ENCODE measurements around the gene DCLRE1A.

Gene DCLRE1A

DNA sequence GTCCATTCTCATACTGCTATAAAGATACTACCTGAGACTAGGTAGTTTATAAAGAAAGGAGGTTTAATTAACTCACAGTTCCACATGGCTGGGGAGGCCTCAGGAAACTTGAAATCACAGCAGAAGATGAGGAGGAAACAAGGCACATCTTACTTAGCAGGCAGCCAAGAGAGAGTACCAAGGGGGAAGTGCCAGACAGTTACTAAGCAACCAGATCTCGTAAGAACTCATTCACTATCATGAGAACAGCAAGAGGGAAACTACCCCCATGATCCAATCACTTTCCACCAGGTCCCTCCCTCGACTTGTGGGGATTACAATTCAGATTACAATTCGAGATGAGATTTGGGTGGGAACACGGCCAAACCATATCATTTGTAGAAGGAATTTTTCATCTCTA lies 36.9 kb upstream of the DCLRE1A start:
- Histone ChIP-seq H3K9me3 (ENCODE audit: control insufficient read depth, low read length) (no peaks in the 10 kb centered on the region), H3K4me3 (ENCODE audit: insufficient read depth in 1 of 2, low read depth in 1 of 2, low read length in 2 of 2) (no peak overlapping the region), H2AK5ac (ENCODE audit: low read length, severe bottlenecking) (no peak overlapping the region), H3K79me1 (replicated peaks; ENCODE audit: low read length, poor library complexity, severe bottlenecking) (peaks cover 11% of the 10 kb centered on the region), H3K4me1 (ENCODE audit: control insufficient read depth, insufficient read depth, low read depth, low read length) (peaks cover 2% of the 10 kb centered on the region), H2BK15ac (ENCODE audit: low read depth, poor library complexity, severe bottlenecking) (no peak overlapping the region), H2AFZ (ENCODE audit: low read depth, low read length) (no peak overlapping the region), H2BK5ac (ENCODE audit: low read depth, low read length, poor library complexity, severe bottlenecking) (no peak overlapping the region), H3K14ac (ENCODE audit: low read length in 2 of 2) (no peak overlapping the region), H2BK12ac (ENCODE audit: low read length in 2 of 2) (no peak overlapping the region), H2BK120ac (ENCODE audit: low read depth, low read length) (no peak overlapping the region), H3K9ac (ENCODE audit: low read length) (no peak overlapping the region), H4K8ac (ENCODE audit: low read length) (no peak overlapping the region), H3K27me3 (ENCODE audit: control insufficient read depth in 1 of 2, insufficient read depth in 1 of 2, low read length in 2 of 2) (no peaks in the 10 kb centered on the region), H3K18ac (ENCODE audit: low read depth in 1 of 2, low read length in 2 of 2) (no peak overlapping the region), H4K91ac (ENCODE audit: low read length) (no peak overlapping the region), H3K4me2 (ENCODE audit: low read length, poor library complexity, severe bottlenecking) (no peak overlapping the region), H3K27ac (ENCODE audit: low read length, poor library complexity, severe bottlenecking) (no peak overlapping the region), H3K36me3 (ENCODE audit: control insufficient read depth in 1 of 2, insufficient read depth in 2 of 2, low read depth in 1 of 2, low read length in 2 of 2) (peaks cover 0 to 21% of the 10 kb centered on the region in 2 experiments), H3K4ac (ENCODE audit: low read depth in 1 of 2, low read length in 2 of 2) (no peak overlapping the region), H3K23ac (ENCODE audit: low read length in 2 of 2) (no peak overlapping the region)
- 88% methylated on average over 2 of the region's 4 CpGs for WGBS
- DNase-seq = no peak

DNA sequence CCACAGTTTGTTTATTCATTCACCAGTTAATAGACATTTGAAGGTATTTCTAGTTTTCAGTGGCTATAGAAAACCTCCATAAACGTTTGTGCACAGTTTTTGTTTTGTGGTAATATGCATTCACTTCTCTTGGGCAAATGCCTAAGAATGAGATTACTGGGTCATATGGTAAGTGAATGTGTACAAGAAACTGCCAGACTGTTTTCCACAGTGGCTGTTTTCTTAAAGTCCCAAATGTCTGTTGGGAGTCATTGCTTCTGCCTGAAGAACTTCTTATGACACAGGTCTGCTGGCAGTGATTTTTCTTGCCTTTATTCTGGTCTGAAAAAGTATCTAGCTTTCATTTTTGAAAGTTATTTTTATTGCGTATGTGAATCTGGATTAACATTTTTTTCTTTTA lies 36.0 kb upstream of the DCLRE1A start:
- WGBS = 54% methylated on average over 1 of the region's 2 CpGs
- Histone ChIP-seq H3K4ac (ENCODE audit: low read depth in 1 of 2, low read length in 2 of 2) (no peak overlapping the region), H3K36me3 (ENCODE audit: control insufficient read depth in 1 of 2, insufficient read depth in 2 of 2, low read depth in 1 of 2, low read length in 2 of 2) (peaks cover 0 to 30% of the 10 kb centered on the region in 2 experiments)

DNA sequence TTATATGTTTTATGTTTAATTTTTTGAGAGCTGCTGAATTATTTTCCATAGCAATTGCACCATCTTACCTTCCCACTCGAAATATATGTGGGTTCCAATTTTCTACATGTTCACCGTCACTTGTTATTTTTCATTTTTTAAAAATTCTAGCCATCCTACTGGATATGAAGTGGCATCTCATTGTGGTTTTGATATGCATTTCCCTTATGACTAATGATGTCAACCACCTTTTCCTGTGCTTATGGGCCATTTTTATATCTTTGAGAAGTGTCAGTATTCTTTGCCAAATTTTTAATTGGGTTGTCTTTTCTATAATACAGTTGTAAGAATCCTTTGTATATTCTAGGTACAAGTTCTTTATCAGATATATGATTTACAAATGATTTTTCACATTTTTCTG lies 28.4 kb upstream of the DCLRE1A start:
- H3K4me2 ChIP-seq (ENCODE audit: low read length, poor library complexity, severe bottlenecking) = no peak overlapping the region
- no peaks in the 10 kb centered on the region for H3K27me3 ChIP-seq (ENCODE audit: control insufficient read depth in 1 of 2, insufficient read depth in 1 of 2, low read length in 2 of 2)
- no peaks in the 10 kb centered on the region for H3K9me3 ChIP-seq (ENCODE audit: control insufficient read depth, low read length)
- H4K91ac ChIP-seq (ENCODE audit: low read length) = no peak overlapping the region
- H3K27ac ChIP-seq (ENCODE audit: low read length, poor library complexity, severe bottlenecking) = no peak overlapping the region
- no CpG with 5 or more reads among the region's 2 CpGs for WGBS
- DNase-seq = no peak
- no peak overlapping the region for H2BK12ac ChIP-seq (ENCODE audit: low read length in 2 of 2)
- H2BK15ac ChIP-seq (ENCODE audit: low read depth, poor library complexity, severe bottlenecking) = no peak overlapping the region
- no peaks in the 10 kb centered on the region for H3K4me1 ChIP-seq (ENCODE audit: control insufficient read depth, insufficient read depth, low read depth, low read length)
- no peak overlapping the region for H3K4ac ChIP-seq (ENCODE audit: low read depth in 1 of 2, low read length in 2 of 2)
- no peak overlapping the region for H3K14ac ChIP-seq (ENCODE audit: low read length in 2 of 2)
- no peak overlapping the region for H3K4me3 ChIP-seq (ENCODE audit: insufficient read depth in 1 of 2, low read depth in 1 of 2, low read length in 2 of 2)
- no peak overlapping the region for H2BK5ac ChIP-seq (ENCODE audit: low read depth, low read length, poor library complexity, severe bottlenecking)
- no peak overlapping the region for H4K8ac ChIP-seq (ENCODE audit: low read length)
- H3K36me3 ChIP-seq (ENCODE audit: control insufficient read depth in 1 of 2, insufficient read depth in 2 of 2, low read depth in 1 of 2, low read length in 2 of 2) = peaks cover 0 to 56% of the 10 kb centered on the region in 2 experiments
- no peak overlapping the region for H2AFZ ChIP-seq (ENCODE audit: low read depth, low read length)
- no peak overlapping the region for H3K9ac ChIP-seq (ENCODE audit: low read length)
- no peak overlapping the region for H2BK120ac ChIP-seq (ENCODE audit: low read depth, low read length)
- H3K18ac ChIP-seq (ENCODE audit: low read depth in 1 of 2, low read length in 2 of 2) = no peak overlapping the region
- H3K23ac ChIP-seq (ENCODE audit: low read length in 2 of 2) = no peak overlapping the region
- H3K79me1 ChIP-seq (replicated peaks; ENCODE audit: low read length, poor library complexity, severe bottlenecking) = peaks cover 3% of the 10 kb centered on the region
- H2AK5ac ChIP-seq (ENCODE audit: low read length, severe bottlenecking) = no peak overlapping the region

More for the DNA sequence above, 36.0 kb upstream of the DCLRE1A start:
- H4K8ac ChIP-seq (ENCODE audit: low read length) = no peak overlapping the region
- peaks cover 2% of the 10 kb centered on the region for H3K4me1 ChIP-seq (ENCODE audit: control insufficient read depth, insufficient read depth, low read depth, low read length)
- H2BK5ac ChIP-seq (ENCODE audit: low read depth, low read length, poor library complexity, severe bottlenecking) = no peak overlapping the region
- no peak overlapping the region for H3K23ac ChIP-seq (ENCODE audit: low read length in 2 of 2)
- H3K79me1 ChIP-seq (replicated peaks; ENCODE audit: low read length, poor library complexity, severe bottlenecking) = peaks cover 11% of the 10 kb centered on the region
- H2BK120ac ChIP-seq (ENCODE audit: low read depth, low read length) = no peak overlapping the region
- no peak overlapping the region for H2AK5ac ChIP-seq (ENCODE audit: low read length, severe bottlenecking)
- H3K4me2 ChIP-seq (ENCODE audit: low read length, poor library complexity, severe bottlenecking) = no peak overlapping the region
- no peak overlapping the region for H3K9ac ChIP-seq (ENCODE audit: low read length)
- no peak overlapping the region for H3K18ac ChIP-seq (ENCODE audit: low read depth in 1 of 2, low read length in 2 of 2)
- no peak overlapping the region for H2BK15ac ChIP-seq (ENCODE audit: low read depth, poor library complexity, severe bottlenecking)
- H3K9me3 ChIP-seq (ENCODE audit: control insufficient read depth, low read length) = no peaks in the 10 kb centered on the region
- H2BK12ac ChIP-seq (ENCODE audit: low read length in 2 of 2) = no peak overlapping the region
- no peak overlapping the region for H2AFZ ChIP-seq (ENCODE audit: low read depth, low read length)
- H3K14ac ChIP-seq (ENCODE audit: low read length in 2 of 2) = no peak overlapping the region
- no peaks in the 10 kb centered on the region for H3K27me3 ChIP-seq (ENCODE audit: control insufficient read depth in 1 of 2, insufficient read depth in 1 of 2, low read length in 2 of 2)
- H3K4me3 ChIP-seq (ENCODE audit: insufficient read depth in 1 of 2, low read depth in 1 of 2, low read length in 2 of 2) = no peak overlapping the region
- DNase-seq = no peak
- no peak overlapping the region for H3K27ac ChIP-seq (ENCODE audit: low read length, poor library complexity, severe bottlenecking)
- no peak overlapping the region for H4K91ac ChIP-seq (ENCODE audit: low read length)

DNA sequence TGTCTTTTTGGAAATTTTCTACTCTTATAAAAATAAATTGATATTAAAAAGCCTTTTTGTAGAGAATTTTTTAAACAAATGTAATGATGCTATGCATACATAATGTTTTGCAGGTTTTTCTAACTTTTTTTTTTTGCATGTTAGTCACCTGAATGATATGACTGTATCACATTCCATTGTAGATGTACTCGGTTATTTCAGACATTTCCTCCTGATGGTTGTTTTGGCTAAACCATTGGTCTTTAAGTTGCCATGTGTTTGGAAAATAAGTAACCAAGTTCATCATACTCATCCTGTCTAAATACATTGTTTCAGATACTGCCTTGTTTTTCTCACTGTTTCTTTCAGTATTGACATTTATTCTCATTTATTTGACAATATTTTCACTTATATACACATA lies 26.4 kb upstream of the DCLRE1A start:
- no peak overlapping the region for H3K4me2 ChIP-seq (ENCODE audit: low read length, poor library complexity, severe bottlenecking)
- no peak overlapping the region for H4K8ac ChIP-seq (ENCODE audit: low read length)
- no peak overlapping the region for H2BK120ac ChIP-seq (ENCODE audit: low read depth, low read length)
- H3K9ac ChIP-seq (ENCODE audit: low read length) = no peak overlapping the region
- DNase-seq = no peak
- H3K14ac ChIP-seq (ENCODE audit: low read length in 2 of 2) = no peak overlapping the region
- no peak overlapping the region for H3K4me3 ChIP-seq (ENCODE audit: insufficient read depth in 1 of 2, low read depth in 1 of 2, low read length in 2 of 2)
- H2BK12ac ChIP-seq (ENCODE audit: low read length in 2 of 2) = no peak overlapping the region
- no peak overlapping the region for H3K18ac ChIP-seq (ENCODE audit: low read depth in 1 of 2, low read length in 2 of 2)
- no peak overlapping the region for H2AK5ac ChIP-seq (ENCODE audit: low read length, severe bottlenecking)
- H3K27ac ChIP-seq (ENCODE audit: low read length, poor library complexity, severe bottlenecking) = no peak overlapping the region
- H3K79me1 ChIP-seq (replicated peaks; ENCODE audit: low read length, poor library complexity, severe bottlenecking) = peaks cover 3% of the 10 kb centered on the region
- H2AFZ ChIP-seq (ENCODE audit: low read depth, low read length) = no peak overlapping the region
- H4K91ac ChIP-seq (ENCODE audit: low read length) = no peak overlapping the region
- no peaks in the 10 kb centered on the region for H3K27me3 ChIP-seq (ENCODE audit: control insufficient read depth in 1 of 2, insufficient read depth in 1 of 2, low read length in 2 of 2)
- 71% methylated on average over 1 of the region's 1 CpG for WGBS
- H3K36me3 ChIP-seq (ENCODE audit: control insufficient read depth in 1 of 2, insufficient read depth in 2 of 2, low read depth in 1 of 2, low read length in 2 of 2) = peaks cover 0 to 45% of the 10 kb centered on the region in 2 experiments
- no peaks in the 10 kb centered on the region for H3K4me1 ChIP-seq (ENCODE audit: control insufficient read depth, insufficient read depth, low read depth, low read length)
- no peak overlapping the region for H3K4ac ChIP-seq (ENCODE audit: low read depth in 1 of 2, low read length in 2 of 2)
- H3K9me3 ChIP-seq (ENCODE audit: control insufficient read depth, low read length) = no peaks in the 10 kb centered on the region
- no peak overlapping the region for H3K23ac ChIP-seq (ENCODE audit: low read length in 2 of 2)
- no peak overlapping the region for H2BK5ac ChIP-seq (ENCODE audit: low read depth, low read length, poor library complexity, severe bottlenecking)
- H2BK15ac ChIP-seq (ENCODE audit: low read depth, poor library complexity, severe bottlenecking) = no peak overlapping the region

Measured in mesenchymal stem cell (in vitro differentiated cells and primary cell).